ENCODE results near the gene TAPT1.

- TF ChIP-seq POLR2A (IDR thresholded peaks at IDR 0.05): no peak
- TF ChIP-seq, protein P1, sequence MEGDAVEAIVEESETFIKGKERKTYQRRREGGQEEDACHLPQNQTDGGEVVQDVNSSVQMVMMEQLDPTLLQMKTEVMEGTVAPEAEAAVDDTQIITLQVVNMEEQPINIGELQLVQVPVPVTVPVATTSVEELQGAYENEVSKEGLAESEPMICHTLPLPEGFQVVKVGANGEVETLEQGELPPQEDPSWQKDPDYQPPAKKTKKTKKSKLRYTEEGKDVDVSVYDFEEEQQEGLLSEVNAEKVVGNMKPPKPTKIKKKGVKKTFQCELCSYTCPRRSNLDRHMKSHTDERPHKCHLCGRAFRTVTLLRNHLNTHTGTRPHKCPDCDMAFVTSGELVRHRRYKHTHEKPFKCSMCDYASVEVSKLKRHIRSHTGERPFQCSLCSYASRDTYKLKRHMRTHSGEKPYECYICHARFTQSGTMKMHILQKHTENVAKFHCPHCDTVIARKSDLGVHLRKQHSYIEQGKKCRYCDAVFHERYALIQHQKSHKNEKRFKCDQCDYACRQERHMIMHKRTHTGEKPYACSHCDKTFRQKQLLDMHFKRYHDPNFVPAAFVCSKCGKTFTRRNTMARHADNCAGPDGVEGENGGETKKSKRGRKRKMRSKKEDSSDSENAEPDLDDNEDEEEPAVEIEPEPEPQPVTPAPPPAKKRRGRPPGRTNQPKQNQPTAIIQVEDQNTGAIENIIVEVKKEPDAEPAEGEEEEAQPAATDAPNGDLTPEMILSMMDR (IDR thresholded peaks at IDR 0.05): no peak
Observed at GRCh38 chr4:16259889-16260246, 33.6 kb upstream of the TAPT1 start.
